ENCODE measurements around the gene TANGO2.

Gene TANGO2

GRCh38 chr22:20004464-20004863 lies 16.4 kb upstream of the TANGO2 start:
- Histone ChIP-seq H3K4me3 (ENCODE audit: low read depth, low read length) (no peak overlapping the region), H3K27me3 (ENCODE audit: insufficient read depth, low read length) (no peaks in the 10 kb centered on the region), H3K36me3 (ENCODE audit: control insufficient read depth in 1 of 2, insufficient read depth in 2 of 2, low read length in 2 of 2) (no peaks in the 10 kb centered on the region), H3K18ac (ENCODE audit: low read length) (no peak overlapping the region), H3K4me1 (ENCODE audit: control insufficient read depth in 1 of 2, insufficient read depth in 2 of 2, low read length in 2 of 2) (no peaks in the 10 kb centered on the region), H3K9me3 (ENCODE audit: insufficient read depth, low read depth, low read length) (peaks cover under 1% of the 10 kb centered on the region), H3K4me2 (ENCODE audit: low read length) (no peak overlapping the region), H3K79me1 (ENCODE audit: low read length) (no peaks in the 10 kb centered on the region), H4K8ac (ENCODE audit: low read depth, low read length) (no peak overlapping the region), H3K14ac (ENCODE audit: low read length) (no peak overlapping the region), H2AK5ac (ENCODE audit: low read length) (no peak overlapping the region), H3K4ac (ENCODE audit: low read depth, low read length) (no peak overlapping the region), H2BK12ac (ENCODE audit: low read length) (no peak overlapping the region), H2BK120ac (ENCODE audit: insufficient read depth, low read length, poor library complexity) (no peak overlapping the region), H3K9ac (ENCODE audit: low read length) (no peak overlapping the region), H4K12ac (ENCODE audit: low read depth, low read length) (no peak overlapping the region), H3K27ac (ENCODE audit: low read depth, low read length) (no peak overlapping the region), H2BK5ac (ENCODE audit: low read depth, low read length, poor library complexity) (no peak overlapping the region), H3K79me2 (ENCODE audit: control insufficient read depth, insufficient read depth, low read length, poor library complexity) (no peaks in the 10 kb centered on the region), H3K23ac (ENCODE audit: low read length) (no peak overlapping the region), H2AFZ (ENCODE audit: insufficient read depth, low read length, poor library complexity) (no peak overlapping the region), H4K91ac (ENCODE audit: low read depth, low read length) (no peak overlapping the region)
- DNase-seq, result no peak
- no CpG with 5 or more reads among the region's 3 CpGs for WGBS (ENCODE audit: extremely low coverage, insufficient coverage, insufficient read length)

- no CpG with 5 or more reads among the region's 11 CpGs for WGBS (ENCODE audit: extremely low coverage, insufficient coverage, insufficient read length)
- no peak overlapping the region for H4K91ac ChIP-seq (ENCODE audit: low read depth, low read length)
- no peak overlapping the region for H2AK5ac ChIP-seq (ENCODE audit: low read length)
Measured at GRCh38 chr22:20008221-20008995, 12.5 kb upstream of the TANGO2 start.

GRCh38 chr22:20009018-20009491 lies 11.9 kb upstream of the TANGO2 start:
- H3K4me2 ChIP-seq (ENCODE audit: low read length), result no peak overlapping the region
- H3K9ac ChIP-seq (ENCODE audit: low read length), result no peak overlapping the region
- H2AFZ ChIP-seq (ENCODE audit: insufficient read depth, low read length, poor library complexity), result no peak overlapping the region

More at GRCh38 chr22:20008221-20008995, 12.5 kb upstream of the TANGO2 start:
- peak in 1 of 2 donors; percentile 33 for DNase-seq
- Histone ChIP-seq H3K4ac (ENCODE audit: low read depth, low read length) (no peak overlapping the region), H3K36me3 (ENCODE audit: control insufficient read depth in 1 of 2, insufficient read depth in 2 of 2, low read length in 2 of 2) (no peaks in the 10 kb centered on the region), H3K4me1 (ENCODE audit: control insufficient read depth in 1 of 2, insufficient read depth in 2 of 2, low read length in 2 of 2) (peaks cover 0 to 3% of the 10 kb centered on the region in 2 experiments), H3K27ac (ENCODE audit: low read depth, low read length) (no peak overlapping the region), H3K23ac (ENCODE audit: low read length) (no peak overlapping the region), H2BK12ac (ENCODE audit: low read length) (no peak overlapping the region), H4K8ac (ENCODE audit: low read depth, low read length) (no peak overlapping the region), H3K79me2 (ENCODE audit: control insufficient read depth, insufficient read depth, low read length, poor library complexity) (no peaks in the 10 kb centered on the region), H3K27me3 (ENCODE audit: insufficient read depth, low read length) (no peaks in the 10 kb centered on the region), H3K79me1 (ENCODE audit: low read length) (no peaks in the 10 kb centered on the region), H3K4me3 (ENCODE audit: low read depth, low read length) (no peak overlapping the region), H2BK120ac (ENCODE audit: insufficient read depth, low read length, poor library complexity) (no peak overlapping the region), H3K9me3 (ENCODE audit: insufficient read depth, low read depth, low read length) (peaks cover 3% of the 10 kb centered on the region), H3K18ac (ENCODE audit: low read length) (no peak overlapping the region), H4K12ac (ENCODE audit: low read depth, low read length) (no peak overlapping the region), H3K4me2 (ENCODE audit: low read length) (no peak overlapping the region), H3K9ac (ENCODE audit: low read length) (no peak overlapping the region), H2AFZ (ENCODE audit: insufficient read depth, low read length, poor library complexity) (no peak overlapping the region), H3K14ac (ENCODE audit: low read length) (no peak overlapping the region), H2BK5ac (ENCODE audit: low read depth, low read length, poor library complexity) (no peak overlapping the region)

GRCh38 chr22:20009582-20010306 lies 11.2 kb upstream of the TANGO2 start:
- H3K36me3 ChIP-seq (ENCODE audit: control insufficient read depth in 1 of 2, insufficient read depth in 2 of 2, low read length in 2 of 2), result no peaks in the 10 kb centered on the region
- no peak overlapping the region for H3K27ac ChIP-seq (ENCODE audit: low read depth, low read length)
- peaks cover 3% of the 10 kb centered on the region for H3K9me3 ChIP-seq (ENCODE audit: insufficient read depth, low read depth, low read length)
- no peak overlapping the region for H2BK5ac ChIP-seq (ENCODE audit: low read depth, low read length, poor library complexity)
- H3K4me1 ChIP-seq (ENCODE audit: control insufficient read depth in 1 of 2, insufficient read depth in 2 of 2, low read length in 2 of 2), result peaks cover 0 to 3% of the 10 kb centered on the region in 2 experiments
- H3K79me2 ChIP-seq (ENCODE audit: control insufficient read depth, insufficient read depth, low read length, poor library complexity), result no peaks in the 10 kb centered on the region
- no peak overlapping the region for H3K18ac ChIP-seq (ENCODE audit: low read length)
- H3K23ac ChIP-seq (ENCODE audit: low read length), result no peak overlapping the region
- no peak overlapping the region for H2AFZ ChIP-seq (ENCODE audit: insufficient read depth, low read length, poor library complexity)
- no CpG with 5 or more reads among the region's 8 CpGs for WGBS (ENCODE audit: extremely low coverage, insufficient coverage, insufficient read length)
- H3K9ac ChIP-seq (ENCODE audit: low read length), result no peak overlapping the region
- no peak overlapping the region for H3K4ac ChIP-seq (ENCODE audit: low read depth, low read length)
- H2BK120ac ChIP-seq (ENCODE audit: insufficient read depth, low read length, poor library complexity), result no peak overlapping the region
- H4K12ac ChIP-seq (ENCODE audit: low read depth, low read length), result no peak overlapping the region
- no peak overlapping the region for H3K4me3 ChIP-seq (ENCODE audit: low read depth, low read length)
- DNase-seq, result no peak
- H3K4me2 ChIP-seq (ENCODE audit: low read length), result no peak overlapping the region
- no peak overlapping the region for H2BK12ac ChIP-seq (ENCODE audit: low read length)
- H4K91ac ChIP-seq (ENCODE audit: low read depth, low read length), result peak overlapping the region; percentile 25
- H3K27me3 ChIP-seq (ENCODE audit: insufficient read depth, low read length), result no peaks in the 10 kb centered on the region
- H3K14ac ChIP-seq (ENCODE audit: low read length), result no peak overlapping the region
- no peak overlapping the region for H4K8ac ChIP-seq (ENCODE audit: low read depth, low read length)
- no peaks in the 10 kb centered on the region for H3K79me1 ChIP-seq (ENCODE audit: low read length)
- no peak overlapping the region for H2AK5ac ChIP-seq (ENCODE audit: low read length)

More at GRCh38 chr22:20009018-20009491, 11.9 kb upstream of the TANGO2 start:
- no peak overlapping the region for H3K4ac ChIP-seq (ENCODE audit: low read depth, low read length)
- H3K79me1 ChIP-seq (ENCODE audit: low read length), result no peaks in the 10 kb centered on the region
- no peaks in the 10 kb centered on the region for H3K79me2 ChIP-seq (ENCODE audit: control insufficient read depth, insufficient read depth, low read length, poor library complexity)
- no peak overlapping the region for H3K14ac ChIP-seq (ENCODE audit: low read length)
- no peaks in the 10 kb centered on the region for H3K27me3 ChIP-seq (ENCODE audit: insufficient read depth, low read length)
- H3K23ac ChIP-seq (ENCODE audit: low read length), result no peak overlapping the region
- H3K9me3 ChIP-seq (ENCODE audit: insufficient read depth, low read depth, low read length), result peaks cover 3% of the 10 kb centered on the region
- no CpG with 5 or more reads among the region's 9 CpGs for WGBS (ENCODE audit: extremely low coverage, insufficient coverage, insufficient read length)
- H2BK5ac ChIP-seq (ENCODE audit: low read depth, low read length, poor library complexity), result no peak overlapping the region
- no peak overlapping the region for H2BK120ac ChIP-seq (ENCODE audit: insufficient read depth, low read length, poor library complexity)
- no peak overlapping the region for H3K27ac ChIP-seq (ENCODE audit: low read depth, low read length)
- H4K8ac ChIP-seq (ENCODE audit: low read depth, low read length), result no peak overlapping the region
- H3K4me1 ChIP-seq (ENCODE audit: control insufficient read depth in 1 of 2, insufficient read depth in 2 of 2, low read length in 2 of 2), result peaks cover 0 to 3% of the 10 kb centered on the region in 2 experiments
- no peaks in the 10 kb centered on the region for H3K36me3 ChIP-seq (ENCODE audit: control insufficient read depth in 1 of 2, insufficient read depth in 2 of 2, low read length in 2 of 2)
- no peak overlapping the region for H3K4me3 ChIP-seq (ENCODE audit: low read depth, low read length)
- H4K91ac ChIP-seq (ENCODE audit: low read depth, low read length), result no peak overlapping the region
- no peak overlapping the region for H2AK5ac ChIP-seq (ENCODE audit: low read length)
- no peak for DNase-seq
- H2BK12ac ChIP-seq (ENCODE audit: low read length), result no peak overlapping the region
- no peak overlapping the region for H3K18ac ChIP-seq (ENCODE audit: low read length)
- no peak overlapping the region for H4K12ac ChIP-seq (ENCODE audit: low read depth, low read length)
